D721Med (cell line): Measurements from ENCODE around the gene ACTG1.

Experiments used
- DNase-seq: peaks from one replicate; pipeline ENCODE4 v3.0.0; 2011; ENCODE audit warnings: low spot score; ENCODE audit not compliant: insufficient read length
- FAIRE-seq: peaks from 2 replicates; lab custom pipeline; 2011; peaks lifted over from hg19 to GRCh38; lab: Jason Lieb, UNC
- CTCF ChIP-seq: IDR thresholded peaks from 2 replicates; pipeline ENCODE4 v1.5.1; 2012; ENCODE audit warnings: mild to moderate bottlenecking, control low read depth; ENCODE audit not compliant: insufficient read depth; ENCODE audit errors: missing control alignments

ACTG1 gene

DNA sequence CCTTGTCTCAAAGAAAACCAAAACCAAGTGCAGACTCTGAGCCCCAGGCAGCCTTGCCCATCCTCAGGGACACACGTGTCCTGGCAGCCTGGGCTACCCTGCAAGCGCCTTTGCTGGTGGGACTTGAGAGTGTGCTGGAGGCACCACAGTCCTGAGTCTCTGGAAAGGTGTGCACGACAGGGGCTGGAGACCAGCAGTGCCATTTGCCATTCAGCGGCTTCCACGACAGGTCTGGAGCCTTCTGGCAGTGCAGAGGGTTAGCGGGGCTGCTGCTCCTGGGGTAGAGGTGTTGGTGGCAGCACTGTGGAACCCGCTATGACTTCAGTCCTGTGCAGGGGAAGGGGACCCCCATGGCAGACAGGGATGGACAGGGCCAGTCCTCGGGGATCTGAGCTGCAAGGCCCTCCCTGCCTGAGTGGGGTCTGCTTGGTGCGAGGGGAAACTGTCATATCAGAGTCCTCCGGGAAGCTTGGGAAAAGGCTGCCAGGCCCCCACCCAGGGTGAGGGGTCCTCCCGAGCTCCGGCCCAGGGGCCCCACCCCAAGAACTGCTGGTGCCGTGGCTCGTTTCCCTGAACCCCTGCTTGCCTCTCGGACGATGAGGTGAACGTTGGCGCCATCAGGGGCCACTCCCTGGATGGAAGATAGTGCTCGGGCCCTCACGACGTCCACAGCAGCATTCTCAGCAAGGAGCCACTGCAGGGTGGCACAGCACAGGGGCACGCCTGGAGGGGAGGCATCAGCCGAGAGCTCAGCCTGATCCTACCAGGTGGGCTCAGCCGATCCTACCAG is 32.8 kb upstream of the ACTG1 start:
- no peak for DNase-seq
- FAIRE-seq: no peak
- TF ChIP-seq CTCF: no peak

DNA sequence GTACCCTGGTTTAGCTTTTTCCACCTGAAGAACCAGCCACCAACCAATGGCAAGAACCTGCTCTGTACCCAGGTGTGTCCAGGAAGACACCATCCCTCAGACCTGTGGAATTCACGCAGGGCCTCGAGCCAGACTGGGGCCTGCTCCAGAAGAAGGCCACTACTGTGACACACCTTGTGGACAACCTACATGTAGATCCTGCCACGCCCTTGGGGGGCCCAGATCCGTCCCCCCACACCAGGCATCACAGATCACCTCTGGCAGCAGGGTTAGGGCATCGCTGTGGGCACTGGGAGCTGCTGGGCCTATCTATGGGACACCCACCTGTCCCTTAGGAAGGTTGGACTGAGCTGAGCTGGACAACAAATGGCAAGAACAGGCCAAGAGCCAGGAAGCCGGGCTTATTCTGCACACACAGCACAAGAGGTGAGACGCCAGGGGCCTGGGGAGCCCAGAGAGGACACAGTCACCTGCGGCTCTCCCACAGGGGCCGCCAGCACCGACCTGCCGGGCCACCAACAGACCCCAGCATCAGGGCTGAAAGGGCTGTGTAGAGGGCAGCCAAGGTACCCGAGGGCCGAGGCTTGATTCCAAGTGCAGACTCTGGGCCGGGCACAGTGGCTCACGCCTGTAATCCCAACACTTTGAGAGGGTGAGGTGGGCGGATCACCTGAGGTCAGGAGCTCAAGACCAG is 31.8 kb upstream of the ACTG1 start:
- no peak for DNase-seq
- FAIRE-seq: no peak
- no peak for TF ChIP-seq CTCF

GRCh38 chr17:81543756-81544155 is 31.2 kb upstream of the ACTG1 start:
- no peak for TF ChIP-seq CTCF
- DNase-seq (no peak), FAIRE-seq (no peak)

DNA sequence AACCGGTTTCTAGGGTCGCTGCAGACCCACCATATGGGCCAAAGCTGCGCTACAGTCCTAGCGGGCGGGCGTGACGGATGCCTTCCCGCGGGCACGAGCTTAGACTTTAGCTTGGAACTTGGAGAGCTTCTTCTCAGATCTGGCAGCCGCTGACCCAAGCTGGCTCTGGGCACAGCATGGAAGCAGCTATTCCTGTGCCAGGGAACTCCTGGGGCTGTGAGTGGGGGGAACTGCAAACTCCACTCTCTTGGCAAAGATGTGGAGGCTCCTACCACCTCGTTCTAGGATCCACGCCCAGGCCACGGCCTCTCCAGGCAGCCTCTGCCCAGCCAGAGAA is 30.7 kb upstream of the ACTG1 start:
- TF ChIP-seq CTCF: no peak
- FAIRE-seq (no peak), DNase-seq (no peak)

- no peak for FAIRE-seq
- no peak for TF ChIP-seq CTCF
- no peak for DNase-seq
Observed at GRCh38 chr17:81542431-81543338, 30.1 kb upstream of the ACTG1 start.

- DNase-seq (no peak), FAIRE-seq (no peak)
- no peak for TF ChIP-seq CTCF
Observed at GRCh38 chr17:81541123-81541522, 28.5 kb upstream of the ACTG1 start.
